ENCODE results near the gene PIK3R1.

Gene PIK3R1

DNA sequence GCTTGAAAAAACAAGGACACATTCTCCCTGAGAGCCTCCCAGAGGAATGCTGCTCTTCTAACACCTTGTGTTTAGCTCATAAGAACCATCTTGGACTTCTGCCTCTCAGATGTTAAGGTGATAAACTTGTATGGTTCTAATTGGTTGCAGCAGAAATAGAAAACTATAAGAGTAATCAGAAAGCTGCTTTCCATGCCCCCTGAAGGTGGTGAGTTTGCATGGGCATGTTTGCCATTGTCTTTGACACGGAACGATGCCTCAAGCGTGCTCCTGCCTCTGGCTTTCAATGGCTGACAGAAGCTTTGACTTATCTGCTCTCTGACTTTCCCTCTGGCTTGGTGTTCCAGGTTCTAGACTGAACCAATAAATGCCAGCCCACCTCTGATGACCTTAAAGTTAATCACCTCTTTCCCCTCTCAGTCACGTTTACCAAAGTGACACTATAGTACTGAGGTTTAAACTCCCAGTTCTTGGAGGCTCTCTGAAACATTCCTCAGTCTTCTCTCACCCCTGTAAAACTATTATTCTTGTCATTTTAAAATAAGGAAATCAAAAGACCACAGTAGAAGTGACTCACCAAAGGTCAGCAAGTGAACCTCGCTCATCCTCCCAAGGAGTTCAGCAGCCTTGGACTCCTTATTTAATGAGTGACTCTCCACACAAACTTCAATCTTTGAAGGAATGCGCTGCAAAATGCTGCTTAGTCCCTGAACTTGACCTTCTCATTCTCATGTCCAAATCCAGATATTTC, 103.6 kb downstream of the PIK3R1 start:
- no peak for DNase-seq (ENCODE audit: extremely low read depth, low read depth)
- H3K4me3 ChIP-seq (replicated peaks; ENCODE audit: low read depth, low read length) = no peak overlapping the region
- no peak for TF ChIP-seq CTCF (IDR thresholded peaks at IDR 0.05; ENCODE audit: low read depth, low read length, missing control alignments)

- no peak for TF ChIP-seq CTCF (IDR thresholded peaks at IDR 0.05; ENCODE audit: low read depth, low read length, missing control alignments)
- no peak overlapping the region for H3K4me3 ChIP-seq (replicated peaks; ENCODE audit: low read depth, low read length)
- DNase-seq (ENCODE audit: extremely low read depth, low read depth) = no peak
Observed at GRCh38 chr5:68319706-68320412, 104.3 kb downstream of the PIK3R1 start.

DNA sequence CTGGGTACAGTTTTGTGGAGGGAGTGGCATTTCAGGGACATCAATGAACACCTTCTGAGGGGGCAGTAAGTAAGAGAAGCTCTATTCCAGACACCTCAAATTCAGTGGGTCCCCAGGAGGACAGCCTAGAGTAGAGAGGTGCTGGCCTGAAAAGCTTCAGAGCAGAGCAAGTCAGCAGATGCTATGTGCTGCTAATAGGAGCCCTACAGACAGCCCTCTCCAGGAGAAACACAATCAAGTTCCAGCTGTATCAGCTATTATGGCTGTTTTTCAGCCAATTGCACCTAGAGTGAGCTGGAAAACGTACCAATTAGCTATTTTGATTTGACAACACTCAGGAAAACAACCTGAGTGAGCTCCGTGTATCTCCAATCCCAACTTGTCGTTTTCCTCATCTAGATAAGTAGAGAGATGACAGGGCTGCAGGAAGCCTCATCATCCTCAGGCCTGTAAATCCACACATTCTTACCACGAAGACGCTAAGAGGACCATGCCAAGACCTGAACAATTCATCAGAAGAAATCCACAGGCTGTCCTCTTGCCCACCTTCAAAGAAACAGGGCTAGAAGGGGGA, 104.9 kb downstream of the PIK3R1 start:
- TF ChIP-seq CTCF (IDR thresholded peaks at IDR 0.05; ENCODE audit: low read depth, low read length, missing control alignments) = no peak
- H3K4me3 ChIP-seq (replicated peaks; ENCODE audit: low read depth, low read length) = no peak overlapping the region
- no peak for DNase-seq (ENCODE audit: extremely low read depth, low read depth)

GRCh38 chr5:68325065-68325580, 109.6 kb downstream of the PIK3R1 start:
- H3K4me3 ChIP-seq (replicated peaks; ENCODE audit: low read depth, low read length) = no peak overlapping the region
- TF ChIP-seq CTCF (IDR thresholded peaks at IDR 0.05; ENCODE audit: low read depth, low read length, missing control alignments) = no peak
- no peak for DNase-seq (ENCODE audit: extremely low read depth, low read depth)

- no peak for TF ChIP-seq CTCF (IDR thresholded peaks at IDR 0.05; ENCODE audit: low read depth, low read length, missing control alignments)
- DNase-seq (ENCODE audit: extremely low read depth, low read depth) = no peak
- no peak overlapping the region for H3K4me3 ChIP-seq (replicated peaks; ENCODE audit: low read depth, low read length)
Observed at GRCh38 chr5:68329554-68330255, 114.1 kb downstream of the PIK3R1 start.

- no peak for DNase-seq (ENCODE audit: extremely low read depth, low read depth)
- H3K4me3 ChIP-seq (replicated peaks; ENCODE audit: low read depth, low read length) = no peak overlapping the region
- no peak for TF ChIP-seq CTCF (IDR thresholded peaks at IDR 0.05; ENCODE audit: low read depth, low read length, missing control alignments)
Observed at GRCh38 chr5:68330574-68330973, 115.0 kb downstream of the PIK3R1 start.
